Measurements from ENCODE around the gene SESN1. TPM values are rescaled to one million over a fixed set of nuclear protein-coding genes. Genes with fewer than 3 reads are reported as not detected.

Gene SESN1
- total RNA-seq, 6 donors from 2014 or later, result 26.4 to 71.2 (median 31.3) TPM

DNA sequence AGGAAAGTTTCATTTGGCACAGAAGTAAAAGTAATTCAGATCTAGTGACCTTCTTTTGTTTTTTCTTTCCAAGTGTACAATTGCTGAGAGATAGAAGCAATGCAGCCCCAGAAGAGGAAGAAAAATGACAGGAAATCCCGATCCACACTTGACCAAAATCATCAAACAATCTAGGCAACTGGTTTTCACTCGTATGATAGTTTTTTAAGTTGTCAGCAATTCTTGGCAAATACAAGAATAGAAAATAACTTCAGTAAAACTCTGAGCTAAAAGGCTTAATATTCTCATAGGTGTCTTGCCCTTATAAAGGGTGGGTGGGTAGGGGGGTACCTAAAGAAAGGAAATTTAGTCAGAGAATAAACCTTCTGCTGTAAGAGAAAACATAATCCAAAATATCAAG is 36.0 kb downstream of the SESN1 start:
- no peak for DNase-seq
- no peak for ATAC-seq (ENCODE audit: low FRiP score in 2 of 2)
- Histone ChIP-seq H3K4me3 (no peak overlapping the region), H3K9me3 (no peaks in the 10 kb centered on the region), H3K27me3 (no peaks in the 10 kb centered on the region), H3K36me3 (no peaks in the 10 kb centered on the region), H3K4me1 (peaks cover 28 to 30% (median 29%) of the 10 kb centered on the region in 4 donors), H3K27ac (peak overlapping the region in 3 of 4 donors; percentile 19 to 79 (median 50))
- 18 to 25% methylated on average over 2 of the region's 2 CpGs for WGBS, 2 donors
- TF ChIP-seq POLR2A (IDR thresholded peaks at IDR 0.05), result no peak
- TF ChIP-seq, protein P1, sequence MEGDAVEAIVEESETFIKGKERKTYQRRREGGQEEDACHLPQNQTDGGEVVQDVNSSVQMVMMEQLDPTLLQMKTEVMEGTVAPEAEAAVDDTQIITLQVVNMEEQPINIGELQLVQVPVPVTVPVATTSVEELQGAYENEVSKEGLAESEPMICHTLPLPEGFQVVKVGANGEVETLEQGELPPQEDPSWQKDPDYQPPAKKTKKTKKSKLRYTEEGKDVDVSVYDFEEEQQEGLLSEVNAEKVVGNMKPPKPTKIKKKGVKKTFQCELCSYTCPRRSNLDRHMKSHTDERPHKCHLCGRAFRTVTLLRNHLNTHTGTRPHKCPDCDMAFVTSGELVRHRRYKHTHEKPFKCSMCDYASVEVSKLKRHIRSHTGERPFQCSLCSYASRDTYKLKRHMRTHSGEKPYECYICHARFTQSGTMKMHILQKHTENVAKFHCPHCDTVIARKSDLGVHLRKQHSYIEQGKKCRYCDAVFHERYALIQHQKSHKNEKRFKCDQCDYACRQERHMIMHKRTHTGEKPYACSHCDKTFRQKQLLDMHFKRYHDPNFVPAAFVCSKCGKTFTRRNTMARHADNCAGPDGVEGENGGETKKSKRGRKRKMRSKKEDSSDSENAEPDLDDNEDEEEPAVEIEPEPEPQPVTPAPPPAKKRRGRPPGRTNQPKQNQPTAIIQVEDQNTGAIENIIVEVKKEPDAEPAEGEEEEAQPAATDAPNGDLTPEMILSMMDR (IDR thresholded peaks at IDR 0.05), result no peak
- TF ChIP-seq POLR2AphosphoS5 (IDR thresholded peaks at IDR 0.05), result no peak
- no peak for TF ChIP-seq EP300 (IDR thresholded peaks at IDR 0.05)

DNA sequence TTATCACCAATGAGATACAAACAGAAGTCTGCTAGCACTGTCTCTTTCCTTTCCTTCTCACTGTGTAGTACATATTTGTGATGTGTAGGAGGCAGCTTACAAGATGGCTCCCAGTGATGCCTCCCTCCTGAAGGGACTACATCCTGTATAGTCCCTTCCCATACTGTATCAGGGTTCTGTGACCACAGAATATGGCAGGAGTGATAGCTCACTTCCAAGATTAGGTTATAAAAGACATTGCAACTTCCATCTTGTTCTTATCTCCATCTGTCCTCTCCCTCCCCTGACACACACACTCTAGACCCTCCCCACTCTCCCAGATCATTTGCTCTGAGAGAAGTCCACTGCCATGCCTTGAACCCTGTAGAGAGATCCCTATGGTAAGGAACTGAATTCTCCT is 38.0 kb downstream of the SESN1 start:
- ATAC-seq (ENCODE audit: low FRiP score in 2 of 2), result no peak
- Histone ChIP-seq H3K27ac (peak overlapping the region in 1 of 4 donors; percentile 2), H3K27me3 (no peaks in the 10 kb centered on the region), H3K4me1 (peaks cover 22 to 40% (median 32%) of the 10 kb centered on the region in 4 donors), H3K36me3 (no peaks in the 10 kb centered on the region), H3K9me3 (no peaks in the 10 kb centered on the region), H3K4me3 (no peak overlapping the region)
- TF ChIP-seq POLR2AphosphoS5 (IDR thresholded peaks at IDR 0.05), result no peak
- no peak for TF ChIP-seq EP300 (IDR thresholded peaks at IDR 0.05)
- no peak for TF ChIP-seq POLR2A (IDR thresholded peaks at IDR 0.05)
- TF ChIP-seq, protein P1 (IDR thresholded peaks at IDR 0.05), result no peak
- no peak for DNase-seq

DNA sequence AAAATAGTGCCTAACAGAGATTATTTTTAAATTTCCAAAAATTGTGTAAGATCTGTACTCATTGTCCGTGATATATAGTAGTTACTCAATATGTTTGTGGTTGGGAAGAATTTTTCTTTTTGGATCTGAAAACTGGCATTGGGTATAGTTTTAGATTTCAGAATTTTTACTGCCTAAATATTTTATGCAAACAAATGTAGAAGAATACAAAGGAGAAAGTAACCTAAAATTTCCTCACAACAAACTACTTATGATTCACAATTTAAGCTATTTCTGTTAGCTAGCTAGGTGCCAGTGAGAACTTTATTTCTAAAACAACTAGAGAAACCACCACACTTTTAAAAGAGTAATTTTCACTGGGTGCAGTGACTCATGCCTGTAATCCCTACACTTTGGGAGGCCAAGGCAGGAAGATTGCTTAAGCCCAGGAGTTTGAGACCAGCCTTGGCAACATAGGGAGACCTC is 38.8 kb downstream of the SESN1 start:
- TF ChIP-seq EP300 (IDR thresholded peaks at IDR 0.05) (no peak), POLR2AphosphoS5 (IDR thresholded peaks at IDR 0.05) (no peak), POLR2A (IDR thresholded peaks at IDR 0.05) (no peak)
- TF ChIP-seq, protein P1 (IDR thresholded peaks at IDR 0.05), result no peak
- 73 to 77% methylated on average over 1 of the region's 1 CpG for WGBS, 2 donors
- H3K36me3 ChIP-seq, result no peaks in the 10 kb centered on the region
- no peak overlapping the region for H3K4me3 ChIP-seq
- H3K27me3 ChIP-seq, result no peaks in the 10 kb centered on the region
- ATAC-seq (ENCODE audit: low FRiP score in 2 of 2), result no peak
- no peak for DNase-seq
- peak overlapping the region in 3 of 4 donors; percentile 2 to 30 (median 22) for H3K27ac ChIP-seq
- H3K4me1 ChIP-seq, result peaks cover 22 to 40% (median 30%) of the 10 kb centered on the region in 4 donors
- no peaks in the 10 kb centered on the region for H3K9me3 ChIP-seq

DNA sequence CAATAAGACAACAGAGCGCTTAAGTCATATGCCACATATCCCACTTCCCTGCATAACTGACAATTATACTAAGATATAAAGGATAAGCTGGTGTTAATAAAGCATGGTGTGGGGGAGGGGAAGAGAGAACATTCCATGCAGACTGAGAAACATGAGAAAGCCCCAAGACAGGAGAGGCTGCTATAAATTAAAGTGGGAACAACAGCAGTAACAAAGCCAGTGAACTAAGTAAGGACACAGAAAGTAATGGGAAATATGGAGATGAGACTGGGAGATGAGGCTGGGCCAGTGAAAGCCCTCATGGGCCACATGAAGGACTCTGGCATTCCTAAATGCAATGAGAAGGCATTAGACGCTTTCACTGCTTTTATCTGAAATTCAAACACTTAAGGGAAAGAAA is 41.3 kb downstream of the SESN1 start:
- Histone ChIP-seq H3K27me3 (no peaks in the 10 kb centered on the region), H3K4me3 (no peak overlapping the region), H3K36me3 (no peaks in the 10 kb centered on the region), H3K27ac (no peak overlapping the region), H3K9me3 (no peaks in the 10 kb centered on the region), H3K4me1 (peaks cover 3 to 26% (median 6%) of the 10 kb centered on the region in 4 donors)
- TF ChIP-seq EP300 (IDR thresholded peaks at IDR 0.05), result no peak
- no peak for TF ChIP-seq POLR2AphosphoS5 (IDR thresholded peaks at IDR 0.05)
- no peak for TF ChIP-seq POLR2A (IDR thresholded peaks at IDR 0.05)
- TF ChIP-seq, protein P1 (IDR thresholded peaks at IDR 0.05), result no peak
- no peak for DNase-seq
- ATAC-seq (ENCODE audit: low FRiP score in 2 of 2), result no peak
- WGBS, 2 donors, result 87 to 90% methylated on average over 2 of the region's 2 CpGs

DNA sequence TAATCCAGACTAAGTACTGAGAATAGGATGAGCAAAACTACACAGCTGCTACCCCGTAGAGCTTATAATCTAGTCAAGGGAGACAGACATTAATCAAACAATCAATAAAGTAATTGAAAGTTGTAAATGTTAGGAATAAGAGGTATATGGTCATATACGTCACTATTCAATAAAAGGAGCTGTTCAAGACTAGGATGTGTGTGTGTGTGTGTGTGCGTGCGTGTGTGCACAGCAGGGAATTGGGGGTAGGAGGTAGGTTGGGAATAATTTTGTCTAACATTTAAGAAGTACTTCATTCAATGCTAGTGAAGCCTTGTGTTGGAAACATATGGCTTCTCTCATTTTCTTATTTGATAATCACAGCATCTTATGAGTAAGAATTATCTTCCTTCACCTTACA is 41.8 kb downstream of the SESN1 start:
- H3K27me3 ChIP-seq, result no peaks in the 10 kb centered on the region
- TF ChIP-seq POLR2A (IDR thresholded peaks at IDR 0.05), result no peak
- H3K27ac ChIP-seq, result no peak overlapping the region
- H3K36me3 ChIP-seq, result no peaks in the 10 kb centered on the region
- DNase-seq (no peak), ATAC-seq (ENCODE audit: low FRiP score in 2 of 2) (no peak)
- H3K4me1 ChIP-seq, result peaks cover 0 to 23% (median 5%) of the 10 kb centered on the region in 4 donors
- H3K4me3 ChIP-seq, result no peak overlapping the region
- no peaks in the 10 kb centered on the region for H3K9me3 ChIP-seq
- WGBS, 2 donors, result 89 to 94% methylated on average over 4 of the region's 4 CpGs

Data from upper lobe of left lung (tissue), 6 donors.